ENCODE data around the gene RNASE1.

DNA sequence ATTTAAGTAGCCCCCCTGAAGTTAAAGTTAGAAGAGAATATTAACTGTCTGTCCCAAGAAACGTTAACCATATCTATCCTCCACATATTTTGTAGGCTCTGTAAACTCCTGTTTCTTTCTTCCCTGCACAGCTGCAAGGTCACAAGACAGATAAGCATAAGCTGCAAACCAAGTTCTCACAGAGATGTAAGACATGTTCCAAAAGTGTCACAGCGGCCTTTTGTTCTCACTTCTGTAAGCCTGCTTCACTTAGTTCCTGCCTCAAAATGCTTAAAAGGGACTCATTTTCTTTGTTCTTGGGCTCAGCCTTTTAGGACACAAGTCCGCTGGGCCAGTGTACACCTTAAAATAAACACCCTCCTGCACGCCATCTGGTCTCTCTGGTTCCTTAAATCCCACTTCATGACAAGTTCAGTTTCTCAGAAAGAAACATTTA, 3.2 kb downstream of the RNASE1 start:
- TF ChIP-seq EZH2 (IDR thresholded peaks at IDR 0.05) (no peak), EZH2phosphoT487 (IDR thresholded peaks at IDR 0.05) (no peak)
- TF ChIP-seq, protein P1, sequence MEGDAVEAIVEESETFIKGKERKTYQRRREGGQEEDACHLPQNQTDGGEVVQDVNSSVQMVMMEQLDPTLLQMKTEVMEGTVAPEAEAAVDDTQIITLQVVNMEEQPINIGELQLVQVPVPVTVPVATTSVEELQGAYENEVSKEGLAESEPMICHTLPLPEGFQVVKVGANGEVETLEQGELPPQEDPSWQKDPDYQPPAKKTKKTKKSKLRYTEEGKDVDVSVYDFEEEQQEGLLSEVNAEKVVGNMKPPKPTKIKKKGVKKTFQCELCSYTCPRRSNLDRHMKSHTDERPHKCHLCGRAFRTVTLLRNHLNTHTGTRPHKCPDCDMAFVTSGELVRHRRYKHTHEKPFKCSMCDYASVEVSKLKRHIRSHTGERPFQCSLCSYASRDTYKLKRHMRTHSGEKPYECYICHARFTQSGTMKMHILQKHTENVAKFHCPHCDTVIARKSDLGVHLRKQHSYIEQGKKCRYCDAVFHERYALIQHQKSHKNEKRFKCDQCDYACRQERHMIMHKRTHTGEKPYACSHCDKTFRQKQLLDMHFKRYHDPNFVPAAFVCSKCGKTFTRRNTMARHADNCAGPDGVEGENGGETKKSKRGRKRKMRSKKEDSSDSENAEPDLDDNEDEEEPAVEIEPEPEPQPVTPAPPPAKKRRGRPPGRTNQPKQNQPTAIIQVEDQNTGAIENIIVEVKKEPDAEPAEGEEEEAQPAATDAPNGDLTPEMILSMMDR (IDR thresholded peaks at IDR 0.05): no peak
